ENCODE data around the gene ATF7IP2. TPM values are rescaled to one million over a fixed set of nuclear protein-coding genes. Genes with fewer than 3 reads are reported as not detected.
"Not testable (repeated sequence)": the region's sequence is repeated elsewhere in the genome, so short reads cannot be mapped to it uniquely, and the experiment has no call there.

ATF7IP2 gene
- total RNA-seq, 2 experiments from 2014 or later = 82.9 to 86.9 TPM

- ChIA-PET CTCF (interaction anchor here (0.7 kb wide), 1 partner anchor 84 kb away, joined by 3 read pairs; no protein-coding TSS in a partner anchor), POLR2A (no interaction called here)
- Mint-ChIP-seq H3K4me3 (no peak overlapping the region), H3K27me3 (no peaks in the 10 kb centered on the region), H3K27ac (peak overlapping the region; percentile 14), H3K9me3 (peaks cover 17% of the 10 kb centered on the region), H3K4me1 (ENCODE audit: low read depth) (peaks cover 41% of the 10 kb centered on the region), H3K36me3 (ENCODE audit: low read depth) (peaks cover 85% of the 10 kb centered on the region)
- no peaks in the 10 kb centered on the region for H3K4me1 ChIP-seq (ENCODE audit: insufficient read depth, low read length)
- peaks cover 46 to 53% of the 10 kb centered on the region in 2 experiments for H3K9me3 ChIP-seq (ENCODE audit: control insufficient read depth in 1 of 2, insufficient read depth in 1 of 2, low read length in 2 of 2)
- DNase-seq = no peak
- H3K27ac ChIP-seq (ENCODE audit: low read depth in 1 of 2, low read length in 2 of 2) = no peak overlapping the region
- TF ChIP-seq, protein P1, sequence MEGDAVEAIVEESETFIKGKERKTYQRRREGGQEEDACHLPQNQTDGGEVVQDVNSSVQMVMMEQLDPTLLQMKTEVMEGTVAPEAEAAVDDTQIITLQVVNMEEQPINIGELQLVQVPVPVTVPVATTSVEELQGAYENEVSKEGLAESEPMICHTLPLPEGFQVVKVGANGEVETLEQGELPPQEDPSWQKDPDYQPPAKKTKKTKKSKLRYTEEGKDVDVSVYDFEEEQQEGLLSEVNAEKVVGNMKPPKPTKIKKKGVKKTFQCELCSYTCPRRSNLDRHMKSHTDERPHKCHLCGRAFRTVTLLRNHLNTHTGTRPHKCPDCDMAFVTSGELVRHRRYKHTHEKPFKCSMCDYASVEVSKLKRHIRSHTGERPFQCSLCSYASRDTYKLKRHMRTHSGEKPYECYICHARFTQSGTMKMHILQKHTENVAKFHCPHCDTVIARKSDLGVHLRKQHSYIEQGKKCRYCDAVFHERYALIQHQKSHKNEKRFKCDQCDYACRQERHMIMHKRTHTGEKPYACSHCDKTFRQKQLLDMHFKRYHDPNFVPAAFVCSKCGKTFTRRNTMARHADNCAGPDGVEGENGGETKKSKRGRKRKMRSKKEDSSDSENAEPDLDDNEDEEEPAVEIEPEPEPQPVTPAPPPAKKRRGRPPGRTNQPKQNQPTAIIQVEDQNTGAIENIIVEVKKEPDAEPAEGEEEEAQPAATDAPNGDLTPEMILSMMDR (IDR thresholded peaks at IDR 0.05) = no peak
- H3K27me3 ChIP-seq (ENCODE audit: control insufficient read depth in 1 of 2, insufficient read depth in 2 of 2, low read length in 2 of 2) = no peaks in the 10 kb centered on the region
- intact Hi-C loops (cut with DNase I, micrococcal nuclease) = no loop called here
- H3K4me3 ChIP-seq (ENCODE audit: low read length) = no peak overlapping the region
- ATAC-seq (ENCODE audit: poor library complexity) = no peak
- H3K36me3 ChIP-seq (ENCODE audit: insufficient read depth, low read length) = peaks cover 21% of the 10 kb centered on the region
Measured at GRCh38 chr16:10402975-10403374, 17.1 kb downstream of the ATF7IP2 start.

DNA sequence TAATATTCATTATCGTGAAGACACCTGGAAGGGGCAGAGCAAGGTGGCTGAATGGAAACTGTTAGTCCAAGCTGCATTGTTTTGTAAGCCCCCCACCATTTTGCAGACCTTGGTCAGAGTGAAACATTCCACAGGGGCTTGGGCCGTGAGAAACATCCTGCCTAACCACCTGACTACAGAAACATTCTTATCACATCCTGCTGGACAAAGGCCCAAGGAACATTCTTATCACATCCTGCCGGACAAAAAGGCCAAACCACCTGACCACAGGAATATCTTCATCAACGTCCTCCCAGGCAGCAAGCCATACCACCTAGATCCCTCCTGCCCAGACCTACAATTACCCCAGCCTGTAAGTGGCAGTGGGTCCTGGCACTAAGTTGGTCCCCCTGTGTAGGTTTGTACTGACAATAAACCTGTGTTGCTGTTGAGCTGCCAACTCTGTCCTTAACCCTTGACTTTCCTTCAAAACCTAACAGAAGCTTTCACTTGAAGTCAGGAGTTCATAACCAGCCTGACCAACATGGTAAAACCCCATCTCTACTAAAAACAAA is 19.6 kb downstream of the ATF7IP2 start:
- ChIA-PET POLR2A (no interaction called here), CTCF (no interaction called here)
- Mint-ChIP-seq H3K4me1 (ENCODE audit: low read depth) (peaks cover 26% of the 10 kb centered on the region), H3K36me3 (ENCODE audit: low read depth) (peaks cover 93% of the 10 kb centered on the region), H3K27me3 (no peaks in the 10 kb centered on the region), H3K9me3 (peaks cover 16% of the 10 kb centered on the region), H3K4me3 (no peak overlapping the region), H3K27ac (no peak overlapping the region)
- H3K36me3 ChIP-seq (ENCODE audit: insufficient read depth, low read length) = peaks cover 18% of the 10 kb centered on the region
- H3K9me3 ChIP-seq (ENCODE audit: control insufficient read depth in 1 of 2, insufficient read depth in 1 of 2, low read length in 2 of 2) = peaks cover 57 to 69% of the 10 kb centered on the region in 2 experiments
- TF ChIP-seq, protein P1 (IDR thresholded peaks at IDR 0.05) = no peak
- DNase-seq (no peak), ATAC-seq (ENCODE audit: poor library complexity) (no peak)
- intact Hi-C loops (cut with DNase I, micrococcal nuclease) = no loop called here
- no peak overlapping the region for H3K4me3 ChIP-seq (ENCODE audit: low read length)
- H3K27ac ChIP-seq (ENCODE audit: low read depth in 1 of 2, low read length in 2 of 2) = no peak overlapping the region
- no peaks in the 10 kb centered on the region for H3K4me1 ChIP-seq (ENCODE audit: insufficient read depth, low read length)
- no peaks in the 10 kb centered on the region for H3K27me3 ChIP-seq (ENCODE audit: control insufficient read depth in 1 of 2, insufficient read depth in 2 of 2, low read length in 2 of 2)

GRCh38 chr16:10408824-10409381 is 23.0 kb downstream of the ATF7IP2 start:
- Histone ChIP-seq H3K9me3 (ENCODE audit: control insufficient read depth in 1 of 2, insufficient read depth in 1 of 2, low read length in 2 of 2) (peaks cover 49 to 76% of the 10 kb centered on the region in 2 experiments), H3K27ac (ENCODE audit: low read depth in 1 of 2, low read length in 2 of 2) (no peak overlapping the region), H3K4me1 (ENCODE audit: insufficient read depth, low read length) (no peaks in the 10 kb centered on the region), H3K4me3 (ENCODE audit: low read length) (no peak overlapping the region), H3K27me3 (ENCODE audit: control insufficient read depth in 1 of 2, insufficient read depth in 2 of 2, low read length in 2 of 2) (no peaks in the 10 kb centered on the region), H3K36me3 (ENCODE audit: insufficient read depth, low read length) (peaks cover 15% of the 10 kb centered on the region)
- Mint-ChIP-seq H3K4me3 (no peak overlapping the region), H3K27ac (no peak overlapping the region), H3K36me3 (ENCODE audit: low read depth) (peaks cover 96% of the 10 kb centered on the region), H3K27me3 (no peaks in the 10 kb centered on the region), H3K4me1 (ENCODE audit: low read depth) (peaks cover 17% of the 10 kb centered on the region), H3K9me3 (peaks cover 16% of the 10 kb centered on the region)
- DNase-seq (no peak), ATAC-seq (ENCODE audit: poor library complexity) (no peak)
- CTCF ChIA-PET = no interaction called here
- intact Hi-C loops (cut with DNase I, micrococcal nuclease) = no loop called here
- POLR2A ChIA-PET = interaction anchor here (0.6 kb wide), 2 partner anchors 33 to 1692 kb away, joined by 3 to 4 read pairs; no protein-coding TSS in a partner anchor
- TF ChIP-seq, protein P1 (IDR thresholded peaks at IDR 0.05) = no peak

DNA sequence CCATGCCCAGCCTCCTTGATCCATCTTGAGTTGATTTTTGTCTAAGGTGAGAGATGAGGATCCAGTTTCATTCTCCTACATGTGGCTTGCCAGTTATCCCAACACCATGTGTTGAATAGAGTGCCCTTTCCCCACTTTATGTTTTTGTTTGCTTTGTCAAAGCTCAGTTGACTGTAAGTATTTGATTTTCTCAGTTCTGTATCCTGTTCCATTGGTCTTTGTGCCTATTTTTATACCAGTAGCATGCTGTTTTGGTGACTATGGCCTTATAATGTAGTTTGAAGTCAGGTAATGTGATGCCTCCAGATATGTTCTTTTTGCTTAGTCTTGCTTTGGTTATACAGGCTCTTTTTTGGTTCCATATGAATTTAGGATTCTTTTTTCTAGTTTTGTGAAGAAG is 23.9 kb downstream of the ATF7IP2 start:
- CTCF ChIA-PET; H3K27me3 Mint-ChIP-seq; H3K27ac Mint-ChIP-seq; H3K4me3 ChIP-seq (ENCODE audit: low read length); POLR2A ChIA-PET; intact Hi-C loops (cut with DNase I, micrococcal nuclease); DNase-seq; H3K27me3 ChIP-seq (ENCODE audit: control insufficient read depth in 1 of 2, insufficient read depth in 2 of 2, low read length in 2 of 2); H3K4me3 Mint-ChIP-seq; H3K27ac ChIP-seq (ENCODE audit: low read depth in 1 of 2, low read length in 2 of 2); H3K4me1 ChIP-seq (ENCODE audit: insufficient read depth, low read length); ATAC-seq (ENCODE audit: poor library complexity): not testable (repeated sequence)
- Histone ChIP-seq H3K9me3 (ENCODE audit: control insufficient read depth in 1 of 2, insufficient read depth in 1 of 2, low read length in 2 of 2) (peaks cover 41 to 81% of the 10 kb centered on the region in 2 experiments), H3K36me3 (ENCODE audit: insufficient read depth, low read length) (peaks cover 13% of the 10 kb centered on the region)
- Mint-ChIP-seq H3K36me3 (ENCODE audit: low read depth) (peaks cover 96% of the 10 kb centered on the region), H3K4me1 (ENCODE audit: low read depth) (peaks cover 17% of the 10 kb centered on the region), H3K9me3 (peaks cover 19% of the 10 kb centered on the region)
